Mesenchymal stem cell (in vitro differentiated cells and primary cell): Measurements from ENCODE around the gene DYNC1LI1. TPM values are rescaled to one million over a fixed set of nuclear protein-coding genes. Genes with fewer than 3 reads are reported as not detected.

Source experiments
- DNase-seq: peaks from one replicate; pipeline ENCODE4 v3.0.0-alpha.2; 2013
- H2AFZ ChIP-seq: one replicate; pipeline ENCODE4 v1.6.1; 2013; ENCODE audit warnings: low read depth, mild to moderate bottlenecking, control low read depth, inconsistent platforms, low read length, moderate library complexity
- H2AK5ac ChIP-seq: 2 replicates; pipeline ENCODE4 v1.6.1; 2013; ENCODE audit warnings: low read length, moderate library complexity, mild to moderate bottlenecking, inconsistent platforms; ENCODE audit not compliant: severe bottlenecking
- H2BK120ac ChIP-seq: one replicate; pipeline ENCODE4 v1.6.1; 2013; ENCODE audit warnings: low read depth, mild to moderate bottlenecking, inconsistent platforms, low read length, moderate library complexity
- H2BK12ac ChIP-seq, 2 experiments: one replicate each; pipeline ENCODE4 v1.6.1; 2013; ENCODE audit warnings: inconsistent platforms in 2 of 2, low read length in 2 of 2, mild to moderate bottlenecking in 2 of 2, moderate library complexity in 2 of 2, control low read depth in 1 of 2
- H2BK15ac ChIP-seq: one replicate; pipeline ENCODE4 v1.6.1; 2013; ENCODE audit warnings: mild to moderate bottlenecking, low read depth, inconsistent platforms; ENCODE audit not compliant: poor library complexity, severe bottlenecking
- H2BK5ac ChIP-seq: 2 replicates; pipeline ENCODE4 v1.6.1; 2013; ENCODE audit warnings: low read depth, mild to moderate bottlenecking, low read length, control low read depth, inconsistent platforms; ENCODE audit not compliant: poor library complexity, severe bottlenecking
- H3K14ac ChIP-seq, 2 experiments: one replicate each; pipeline ENCODE4 v1.6.1; 2013; ENCODE audit warnings: inconsistent platforms in 2 of 2, low read length in 2 of 2, control low read depth in 1 of 2, mild to moderate bottlenecking in 1 of 2, moderate library complexity in 1 of 2
- H3K18ac ChIP-seq, 2 experiments: one replicate each; pipeline ENCODE4 v1.6.1; 2013; ENCODE audit warnings: inconsistent platforms in 2 of 2, low read length in 2 of 2, control low read depth in 1 of 2, low read depth in 1 of 2, mild to moderate bottlenecking in 1 of 2
- H3K23ac ChIP-seq, 2 experiments: one replicate each; pipeline ENCODE4 v1.6.1; 2013; ENCODE audit warnings: inconsistent platforms in 2 of 2, low read length in 2 of 2, mild to moderate bottlenecking in 2 of 2, moderate library complexity in 2 of 2, control low read depth in 1 of 2
- H3K27ac ChIP-seq: 2 replicates; pipeline ENCODE4 v1.5.1; 2013; ENCODE audit warnings: mild to moderate bottlenecking, moderate library complexity, low read length, control low read depth, inconsistent platforms; ENCODE audit not compliant: poor library complexity, severe bottlenecking
- H3K27me3 ChIP-seq, 2 experiments: 2 replicates each; pipeline versions ENCODE4 v1.6.1 to v1.7.0; 2013; ENCODE audit warnings: low read length in 2 of 2, mild to moderate bottlenecking in 2 of 2, moderate library complexity in 2 of 2, control low read depth in 1 of 2, inconsistent platforms in 1 of 2; ENCODE audit not compliant: control insufficient read depth in 1 of 2, insufficient read depth in 1 of 2
- H3K36me3 ChIP-seq, 2 experiments: 2 replicates each; pipeline versions ENCODE4 v1.6.1 to v1.7.0; 2013; ENCODE audit warnings: low read length in 2 of 2, control low read depth in 1 of 2, inconsistent platforms in 1 of 2, low read depth in 1 of 2, mild to moderate bottlenecking in 1 of 2; ENCODE audit not compliant: insufficient read depth in 2 of 2, control insufficient read depth in 1 of 2
- H3K4ac ChIP-seq, 2 experiments: one replicate each; pipeline ENCODE4 v1.6.1; 2013; ENCODE audit warnings: inconsistent platforms in 2 of 2, low read length in 2 of 2, mild to moderate bottlenecking in 2 of 2, moderate library complexity in 2 of 2, control low read depth in 1 of 2, low read depth in 1 of 2
- H3K4me1 ChIP-seq: 2 replicates; pipeline ENCODE4 v1.6.1; 2013; ENCODE audit warnings: low read depth, low read length, control low read depth; ENCODE audit not compliant: control insufficient read depth, insufficient read depth
- H3K4me2 ChIP-seq: 2 replicates; pipeline ENCODE4 v1.6.1; 2013; ENCODE audit warnings: low read length, mild to moderate bottlenecking, inconsistent platforms; ENCODE audit not compliant: poor library complexity, severe bottlenecking
- H3K4me3 ChIP-seq, 2 experiments: 2 replicates each; pipeline versions ENCODE4 v1.5.1 to v1.7.0; 2013; ENCODE audit warnings: low read length in 2 of 2, mild to moderate bottlenecking in 2 of 2, control low read depth in 1 of 2, low read depth in 1 of 2; ENCODE audit not compliant: insufficient read depth in 1 of 2
- H3K79me1 ChIP-seq: replicated peaks from 2 replicates; pipeline ENCODE4 v1.6.1; 2013; ENCODE audit warnings: mild to moderate bottlenecking, control low read depth, low read length, inconsistent platforms; ENCODE audit not compliant: poor library complexity, severe bottlenecking
- H3K9ac ChIP-seq: 2 replicates; pipeline ENCODE4 v1.7.0; 2013; ENCODE audit warnings: mild to moderate bottlenecking, low read length, moderate library complexity
- H3K9me3 ChIP-seq: 2 replicates; pipeline ENCODE4 v1.7.0; 2013; ENCODE audit warnings: mild to moderate bottlenecking, low read length; ENCODE audit not compliant: control insufficient read depth
- H4K8ac ChIP-seq: one replicate; pipeline ENCODE4 v1.6.1; 2013; ENCODE audit warnings: inconsistent platforms, mild to moderate bottlenecking, low read length, moderate library complexity
- H4K91ac ChIP-seq: one replicate; pipeline ENCODE4 v1.6.1; 2013; ENCODE audit warnings: mild to moderate bottlenecking, low read length, inconsistent platforms
- WGBS: methylation state at CpG from one replicate; pipeline ENCODE4 v1.1.7; 2013; ENCODE audit warnings: mixed read lengths; 5-methylcytosine and 5-hydroxymethylcytosine counted together
- polyA plus RNA-seq, 2 experiments: library from polyadenylated mRNA; stranded (reverse); fragments of 200-250 nt; gene quantifications; one replicate each; pipeline ENCODE4 v1.2.3, GENCODE V29; 2013

Gene DYNC1LI1
- polyA plus RNA-seq (2013, experiment 1 of 2): 29.1 TPM
- polyA plus RNA-seq (2013, experiment 2 of 2): 28.6 TPM

DNA sequence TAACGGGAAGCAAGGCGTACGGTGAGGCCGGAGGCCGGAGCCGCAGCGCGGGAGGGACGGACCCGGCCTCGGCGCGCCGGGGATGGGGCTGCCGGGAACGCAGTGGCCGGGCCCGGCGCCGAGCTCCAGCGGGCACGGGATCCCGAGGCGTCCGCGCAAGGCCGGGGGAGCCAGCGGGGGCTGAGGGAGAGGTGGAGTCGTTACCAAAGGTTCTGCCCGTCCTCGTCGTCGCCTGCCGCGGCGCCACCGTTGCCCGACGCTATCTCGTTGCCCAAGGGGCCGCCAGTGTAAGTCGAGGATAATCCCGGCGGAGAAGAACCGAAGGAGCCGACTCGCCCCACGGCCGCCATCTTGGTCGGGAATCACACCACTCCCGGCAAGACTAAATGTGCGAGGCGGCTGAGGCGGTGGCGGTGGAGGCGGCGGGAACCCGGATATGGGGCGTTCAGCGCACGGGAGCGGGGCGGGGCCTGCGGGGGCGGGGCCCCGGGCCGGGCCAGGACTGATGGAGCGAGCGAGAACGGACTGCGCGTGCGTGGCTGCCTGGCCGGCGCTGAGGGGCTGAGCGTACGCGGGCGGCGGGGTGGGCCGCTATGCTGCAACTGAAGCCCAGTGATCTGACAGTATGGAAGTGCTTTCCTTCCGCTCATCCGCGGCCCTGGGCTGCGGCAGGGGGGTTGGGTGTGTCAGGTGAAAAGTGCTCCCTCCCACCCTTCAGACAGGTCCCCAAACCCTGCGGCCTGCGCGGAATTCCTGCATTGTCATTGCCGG is at the start of gene DYNC1LI1:
Gene DYNC1LI1, minus strand, starts transcription at position 438 of the 771 bp plus-strand sequence. Its CDS starts 88 bp downstream, at position 350.
- DNase-seq: peak; percentile 91
- Histone ChIP-seq H2BK5ac (peak within 1 kb of the TSS; percentile 97), H3K4ac (peak within 1 kb of the TSS; percentile 90 to 99), H3K27ac (peak within 1 kb of the TSS; percentile 98), H3K9ac (peak within 1 kb of the TSS; percentile 98), H4K8ac (peak within 1 kb of the TSS; percentile 100), H2BK120ac (peak within 1 kb of the TSS; percentile 86), H3K79me1 (peaks cover 12% of the 10 kb centered on the region), H3K36me3 (peaks cover 3 to 7% of the 10 kb centered on the region in 2 experiments), H3K4me1 (peaks cover 2% of the 10 kb centered on the region), H2AFZ (peak within 1 kb of the TSS; percentile 97), H3K23ac (peak within 1 kb of the TSS; percentile 99), H3K18ac (peak within 1 kb of the TSS; percentile 97 to 100), H2BK15ac (peak within 1 kb of the TSS; percentile 95), H4K91ac (peak within 1 kb of the TSS; percentile 97), H3K27me3 (no peaks in the 10 kb centered on the region), H3K9me3 (no peaks in the 10 kb centered on the region), H3K4me3 (peak within 1 kb of the TSS; percentile 96 to 99), H3K4me2 (peak within 1 kb of the TSS; percentile 97), H2BK12ac (peak within 1 kb of the TSS in 1 of 2 experiments; percentile 89), H2AK5ac (no peak within 1 kb of the TSS), H3K14ac (peak within 1 kb of the TSS in 1 of 2 experiments; percentile 100)
- under 1% methylated on average over 72 of the region's 89 CpGs for WGBS

DNA sequence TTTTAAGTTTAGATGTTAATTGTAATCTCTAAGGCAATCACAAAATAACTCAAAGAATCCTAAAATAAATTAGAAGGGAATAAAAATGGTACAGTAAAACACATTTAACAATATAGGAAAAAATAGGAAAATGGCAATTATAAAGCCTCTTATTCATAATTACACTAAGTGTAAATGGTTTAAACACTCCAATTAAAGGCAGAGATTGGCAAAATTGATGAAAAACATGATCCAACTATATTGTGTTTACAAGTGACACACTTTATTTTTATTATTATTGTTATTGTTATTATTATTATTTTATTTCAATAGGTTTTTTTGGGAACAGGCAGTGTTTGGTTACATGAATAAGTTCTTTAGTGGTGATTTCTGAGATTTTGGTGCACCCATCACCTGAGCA is 48.7 kb upstream of the DYNC1LI1 start:
- Histone ChIP-seq H3K27ac (no peak overlapping the region), H3K14ac (no peak overlapping the region), H2BK12ac (no peak overlapping the region), H3K9me3 (peaks cover 17% of the 10 kb centered on the region), H3K4me2 (no peak overlapping the region), H3K4me1 (no peaks in the 10 kb centered on the region), H3K23ac (no peak overlapping the region), H3K4me3 (no peak overlapping the region), H2AK5ac (no peak overlapping the region), H2BK5ac (no peak overlapping the region), H2BK15ac (no peak overlapping the region), H4K8ac (no peak overlapping the region), H4K91ac (no peak overlapping the region), H3K18ac (no peak overlapping the region), H2AFZ (no peak overlapping the region), H3K79me1 (no peaks in the 10 kb centered on the region), H3K9ac (no peak overlapping the region), H2BK120ac (no peak overlapping the region), H3K27me3 (peaks cover 4 to 5% of the 10 kb centered on the region in 2 experiments), H3K36me3 (no peaks in the 10 kb centered on the region), H3K4ac (no peak overlapping the region)
- DNase-seq: no peak

DNA sequence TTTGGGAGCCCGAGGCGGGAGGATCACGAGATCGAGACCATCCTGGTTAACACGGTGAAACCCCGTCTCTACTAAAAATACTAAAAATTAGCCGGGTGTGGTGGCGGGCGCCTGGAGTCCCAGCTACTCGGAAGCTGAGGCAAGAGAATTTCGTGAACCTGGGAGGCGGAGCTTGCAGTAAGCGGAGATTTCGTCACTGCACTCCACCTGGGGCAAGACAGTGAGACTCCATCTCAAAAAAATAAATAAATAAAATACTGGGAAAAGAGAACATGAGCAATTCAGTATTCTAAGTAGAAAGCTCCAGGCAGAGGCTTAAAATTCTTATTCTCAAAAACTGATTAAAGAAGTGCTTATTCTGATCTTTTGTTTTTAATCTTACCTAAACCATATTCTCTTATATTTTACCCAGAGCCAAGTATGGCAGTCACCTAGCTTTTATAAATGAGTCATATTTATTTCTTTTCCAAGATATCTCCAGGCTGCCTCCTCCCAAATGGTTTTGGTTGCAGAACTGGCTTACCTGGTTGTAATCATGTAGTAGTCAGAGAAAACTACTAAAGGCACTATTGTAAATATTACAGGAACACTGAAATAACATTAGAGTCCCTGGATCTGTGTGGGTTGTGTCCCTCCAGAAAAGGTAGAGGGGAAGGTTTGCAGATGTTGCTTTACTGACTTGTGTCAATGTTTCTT is 45.8 kb upstream of the DYNC1LI1 start:
- Histone ChIP-seq H2AFZ (no peak overlapping the region), H3K27ac (no peak overlapping the region), H4K8ac (no peak overlapping the region), H3K79me1 (no peaks in the 10 kb centered on the region), H4K91ac (no peak overlapping the region), H3K4me3 (no peak overlapping the region), H2BK120ac (no peak overlapping the region), H3K9me3 (peaks cover 17% of the 10 kb centered on the region), H3K23ac (no peak overlapping the region), H2BK12ac (no peak overlapping the region), H3K4ac (no peak overlapping the region), H3K4me2 (no peak overlapping the region), H3K27me3 (peaks cover 0 to 2% of the 10 kb centered on the region in 2 experiments), H3K9ac (no peak overlapping the region), H3K4me1 (no peaks in the 10 kb centered on the region), H3K14ac (no peak overlapping the region), H3K36me3 (no peaks in the 10 kb centered on the region), H2BK5ac (no peak overlapping the region), H2AK5ac (no peak overlapping the region), H2BK15ac (no peak overlapping the region), H3K18ac (no peak overlapping the region)
- WGBS: 97% methylated on average over 10 of the region's 14 CpGs
- no peak for DNase-seq

DNA sequence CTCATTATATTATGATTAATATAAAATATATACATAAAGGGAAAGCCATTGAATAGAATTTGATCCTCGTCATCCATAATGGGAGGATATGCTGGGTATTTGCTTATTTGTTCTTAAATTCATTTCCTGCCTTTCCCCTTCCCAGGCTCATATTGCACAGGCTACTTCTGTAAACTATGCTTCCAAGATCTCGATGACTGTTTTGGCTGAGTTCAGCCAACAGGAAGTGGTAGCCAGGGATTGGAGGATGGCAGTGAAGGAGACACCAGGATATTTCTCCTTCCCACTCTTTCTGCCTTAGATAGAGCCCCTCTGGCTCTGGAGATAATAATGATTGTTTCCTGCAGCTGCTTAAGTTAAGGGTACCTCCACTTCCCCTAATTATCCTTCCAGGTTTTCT is 44.3 kb upstream of the DYNC1LI1 start:
- H3K36me3 ChIP-seq: no peaks in the 10 kb centered on the region
- H3K4me2 ChIP-seq: no peak overlapping the region
- no peak overlapping the region for H3K18ac ChIP-seq
- no peak overlapping the region for H3K14ac ChIP-seq
- no peaks in the 10 kb centered on the region for H3K4me1 ChIP-seq
- peak; percentile 31 for DNase-seq
- no peak overlapping the region for H3K9ac ChIP-seq
- no peak overlapping the region for H3K27ac ChIP-seq
- H4K8ac ChIP-seq: no peak overlapping the region
- no peak overlapping the region for H3K4ac ChIP-seq
- H3K23ac ChIP-seq: no peak overlapping the region
- H2AFZ ChIP-seq: no peak overlapping the region
- no peaks in the 10 kb centered on the region for H3K79me1 ChIP-seq
- no peak overlapping the region for H4K91ac ChIP-seq
- H2BK15ac ChIP-seq: no peak overlapping the region
- H3K9me3 ChIP-seq: peaks cover 9% of the 10 kb centered on the region
- H2BK120ac ChIP-seq: no peak overlapping the region
- H2BK12ac ChIP-seq: peak overlapping the region in 1 of 2 experiments; percentile 23
- H3K4me3 ChIP-seq: no peak overlapping the region
- H2BK5ac ChIP-seq: no peak overlapping the region
- H2AK5ac ChIP-seq: no peak overlapping the region
- 20% methylated on average over 1 of the region's 2 CpGs for WGBS
- H3K27me3 ChIP-seq: no peaks in the 10 kb centered on the region
